Activated CD4-positive, alpha-beta memory T cell treated with anti-CD3 and anti-CD28 coated beads for 36 hours (primary cell): ENCODE results near the gene LUZP2. TPM values are rescaled to one million over a fixed set of nuclear protein-coding genes. Genes with fewer than 3 reads are reported as not detected.

Source experiments
- CTCF ChIA-PET: fragments of 350-600 bp; sonication (Branson Sonifier 250); formaldehyde crosslinking; loops from one replicate; lab custom pipeline; 2021; ENCODE audit warnings: antibody characterized with exemption, inconsistent platforms; lab: Charles Lee
- POLR2A ChIA-PET: fragments of 350-600 bp; sonication (Branson Sonifier 250); formaldehyde crosslinking; loops from one replicate; lab custom pipeline; 2021; ENCODE audit warnings: antibody characterized with exemption; lab: Charles Lee
- DNase-seq: peaks from one replicate; pipeline ENCODE4 v3.0.0-alpha.2; 2020
- H3K27ac Mint-ChIP-seq: one replicate; pipeline ENCODE4 v1.8.0; 2021; ENCODE audit warnings: mixed read lengths
- H3K27me3 Mint-ChIP-seq: one replicate; pipeline ENCODE4 v1.8.0; 2021; ENCODE audit warnings: mixed read lengths
- H3K36me3 Mint-ChIP-seq: one replicate; pipeline ENCODE4 v1.8.0; 2021; ENCODE audit warnings: mixed read lengths
- H3K4me1 Mint-ChIP-seq: one replicate; pipeline ENCODE4 v1.8.0; 2021; ENCODE audit warnings: low read depth, mixed read lengths
- H3K4me3 Mint-ChIP-seq: one replicate; pipeline ENCODE4 v1.8.0; 2021; ENCODE audit warnings: mild to moderate bottlenecking, mixed read lengths
- H3K9me3 Mint-ChIP-seq: one replicate; pipeline ENCODE4 v1.8.0; 2021; ENCODE audit warnings: mixed read lengths
- intact Hi-C: fragments of 100-400 bp; cut with micrococcal nuclease; formaldehyde crosslinking; loops from one replicate; pipeline ENCODE4 v1.15.1; 2023
- total RNA-seq, 2 experiments: library from RNA; stranded (reverse); gene quantifications; one replicate each; pipeline ENCODE4 v1.2.3, GENCODE V29; 2021

Gene LUZP2
- total RNA-seq, 2 experiments from 2014 or later, result not detected

DNA sequence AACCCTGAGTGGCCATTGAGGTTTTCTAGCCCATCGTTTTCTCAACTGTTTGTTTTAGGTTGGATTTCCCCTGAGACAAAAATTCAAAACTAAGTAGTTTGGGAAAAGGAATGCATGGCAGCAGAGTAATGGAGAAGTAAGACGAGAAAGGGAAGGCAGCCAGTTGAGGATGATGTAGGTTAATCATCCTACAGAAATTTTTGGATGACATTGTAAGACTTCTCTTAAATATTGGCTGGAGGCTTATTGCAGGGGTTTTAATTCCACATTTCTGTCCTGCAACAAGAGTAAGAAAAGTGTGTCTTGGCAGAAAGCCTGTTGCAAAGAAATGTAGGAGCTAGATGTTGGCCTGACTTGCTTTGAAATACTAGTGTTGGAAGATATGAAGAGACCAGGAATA, 308.8 kb downstream of the LUZP2 start:
- Mint-ChIP-seq H3K36me3 (no peaks in the 10 kb centered on the region), H3K4me1 (no peaks in the 10 kb centered on the region), H3K9me3 (peaks cover 16% of the 10 kb centered on the region), H3K27me3 (no peaks in the 10 kb centered on the region), H3K4me3 (no peak overlapping the region), H3K27ac (no peak overlapping the region)
- POLR2A ChIA-PET, result no interaction called here
- CTCF ChIA-PET, result no interaction called here
- DNase-seq, result no peak
- intact Hi-C loops, result no loop called here

- no peak for DNase-seq
- Mint-ChIP-seq H3K27me3 (no peaks in the 10 kb centered on the region), H3K36me3 (no peaks in the 10 kb centered on the region), H3K27ac (no peak overlapping the region), H3K4me3 (no peak overlapping the region), H3K4me1 (no peaks in the 10 kb centered on the region), H3K9me3 (peaks cover 19% of the 10 kb centered on the region)
- ChIA-PET CTCF (no interaction called here), POLR2A (no interaction called here)
- intact Hi-C loops, result no loop called here
Measured at GRCh38 chr11:24808173-24808572, 311.3 kb downstream of the LUZP2 start.

DNA sequence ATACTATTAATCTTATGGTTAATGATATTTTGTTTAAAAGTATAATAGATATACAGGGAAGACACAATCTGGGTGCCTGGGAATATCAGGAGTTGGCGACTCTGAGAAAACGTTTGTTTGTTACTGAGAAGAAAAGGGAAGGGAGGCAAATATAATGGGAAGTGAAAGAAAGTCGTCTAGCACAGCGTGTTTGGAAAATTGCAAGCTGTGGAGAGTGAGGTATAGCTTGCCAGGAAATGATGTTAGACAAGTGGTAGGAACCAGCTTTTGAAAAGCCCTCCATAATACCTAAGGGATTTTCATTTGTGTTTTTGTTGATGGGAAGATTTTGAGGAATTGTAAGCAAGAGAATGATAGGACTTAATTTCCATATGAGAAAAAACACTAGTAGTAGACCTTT, 322.2 kb downstream of the LUZP2 start:
- no peak for DNase-seq
- ChIA-PET POLR2A (no interaction called here), CTCF (no interaction called here)
- H3K9me3 Mint-ChIP-seq, result peaks cover 14% of the 10 kb centered on the region
- no peak overlapping the region for H3K4me3 Mint-ChIP-seq
- H3K36me3 Mint-ChIP-seq, result no peaks in the 10 kb centered on the region
- H3K27me3 Mint-ChIP-seq, result no peaks in the 10 kb centered on the region
- H3K27ac Mint-ChIP-seq, result no peak overlapping the region
- H3K4me1 Mint-ChIP-seq, result no peaks in the 10 kb centered on the region
- intact Hi-C loops, result no loop called here

- H3K36me3 Mint-ChIP-seq, result no peaks in the 10 kb centered on the region
- ChIA-PET CTCF (no interaction called here), POLR2A (interaction anchor here (0.5 kb wide), 1 partner anchor 950 kb away, joined by 3 read pairs; no protein-coding TSS in a partner anchor)
- intact Hi-C loops, result no loop called here
- no peak overlapping the region for H3K27ac Mint-ChIP-seq
- no peak for DNase-seq
- peaks cover 13% of the 10 kb centered on the region for H3K9me3 Mint-ChIP-seq
- H3K4me1 Mint-ChIP-seq, result no peaks in the 10 kb centered on the region
- no peaks in the 10 kb centered on the region for H3K27me3 Mint-ChIP-seq
- no peak overlapping the region for H3K4me3 Mint-ChIP-seq
Measured at GRCh38 chr11:24819863-24820434, 323.1 kb downstream of the LUZP2 start.

DNA sequence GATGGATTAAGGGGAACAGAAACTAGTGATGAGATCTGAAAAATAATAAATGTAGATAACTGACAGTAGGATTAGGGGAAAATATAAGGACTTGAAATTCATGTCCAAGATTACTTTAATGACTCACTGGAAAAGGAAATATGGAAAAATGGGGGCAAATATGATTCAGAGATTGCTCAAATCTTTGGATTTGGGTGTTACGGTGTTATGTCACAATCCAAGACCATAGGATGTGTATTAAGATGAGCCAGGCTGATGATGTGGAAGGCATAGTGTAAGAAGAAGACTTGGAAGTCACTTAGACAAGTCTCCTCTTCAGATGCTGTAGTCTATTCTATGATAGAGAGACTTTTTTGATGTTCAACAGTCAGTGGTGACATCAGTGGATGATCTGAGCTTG, 323.7 kb downstream of the LUZP2 start:
- Mint-ChIP-seq H3K36me3 (no peaks in the 10 kb centered on the region), H3K4me1 (no peaks in the 10 kb centered on the region), H3K27ac (no peak overlapping the region), H3K4me3 (no peak overlapping the region), H3K27me3 (no peaks in the 10 kb centered on the region), H3K9me3 (peaks cover 16% of the 10 kb centered on the region)
- intact Hi-C loops, result no loop called here
- POLR2A ChIA-PET, result no interaction called here
- CTCF ChIA-PET, result no interaction called here
- DNase-seq, result no peak

DNA sequence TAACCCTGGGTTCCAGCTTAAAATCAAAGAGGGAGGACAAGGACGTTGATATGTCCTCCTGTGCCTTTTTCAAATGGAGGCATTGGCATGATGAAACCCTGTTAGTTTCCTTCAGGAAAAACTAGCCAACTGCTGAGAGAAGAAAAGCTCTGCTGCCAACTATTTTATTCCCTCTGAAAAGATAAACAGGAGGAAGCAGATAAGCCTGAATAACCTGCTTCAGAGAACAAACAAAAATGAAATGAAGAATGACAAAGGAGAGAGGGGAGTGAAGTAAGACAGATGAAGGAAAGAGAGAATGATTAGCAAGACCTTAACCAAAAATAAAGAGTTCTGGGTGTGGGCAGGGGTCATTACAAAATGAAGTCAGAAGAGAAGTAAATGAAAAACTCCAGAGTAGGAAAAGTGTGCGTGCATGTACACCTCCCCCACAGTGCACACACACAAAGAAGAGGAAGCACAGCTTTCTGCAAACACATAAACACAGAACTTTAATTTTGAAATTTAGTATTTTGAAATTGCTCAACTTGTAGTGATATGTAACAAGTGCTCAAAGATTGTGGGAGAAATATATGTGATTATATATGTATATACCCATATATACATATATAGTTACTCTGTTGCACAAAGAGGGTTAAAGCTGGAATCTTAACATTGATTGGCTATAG, 332.2 kb downstream of the LUZP2 start:
- Mint-ChIP-seq H3K27ac (no peak overlapping the region), H3K4me1 (no peaks in the 10 kb centered on the region), H3K27me3 (no peaks in the 10 kb centered on the region), H3K4me3 (no peak overlapping the region), H3K36me3 (no peaks in the 10 kb centered on the region), H3K9me3 (peaks cover 20% of the 10 kb centered on the region)
- ChIA-PET POLR2A (no interaction called here), CTCF (no interaction called here)
- intact Hi-C loops, result no loop called here
- no peak for DNase-seq

DNA sequence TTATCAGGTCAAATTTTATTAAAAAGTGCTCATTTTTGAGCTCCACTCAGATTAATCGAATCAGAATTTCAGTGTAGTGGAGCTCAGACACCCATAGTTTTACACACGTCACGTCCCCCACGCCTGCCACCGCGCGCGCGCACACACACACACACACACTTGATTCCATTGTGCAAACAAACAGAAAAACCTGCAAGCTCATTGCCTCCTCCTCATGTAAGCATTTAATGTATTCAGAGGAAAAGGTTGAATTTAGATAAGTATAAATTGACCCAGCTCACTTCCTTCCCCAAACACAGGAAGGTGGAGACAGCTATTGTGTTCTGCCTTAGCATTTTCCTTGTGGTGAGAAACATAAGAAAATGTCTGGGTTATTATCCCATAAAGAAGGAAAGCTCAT, 336.7 kb downstream of the LUZP2 start:
- no peaks in the 10 kb centered on the region for H3K4me1 Mint-ChIP-seq
- H3K27me3 Mint-ChIP-seq, result no peaks in the 10 kb centered on the region
- no peak overlapping the region for H3K27ac Mint-ChIP-seq
- H3K36me3 Mint-ChIP-seq, result no peaks in the 10 kb centered on the region
- H3K4me3 Mint-ChIP-seq, result no peak overlapping the region
- ChIA-PET POLR2A (no interaction called here), CTCF (interaction anchor here (0.7 kb wide), 1 partner anchor 254 kb away, joined by 3 read pairs; no protein-coding TSS in a partner anchor)
- peaks cover 10% of the 10 kb centered on the region for H3K9me3 Mint-ChIP-seq
- intact Hi-C loops, result no loop called here
- no peak for DNase-seq

DNA sequence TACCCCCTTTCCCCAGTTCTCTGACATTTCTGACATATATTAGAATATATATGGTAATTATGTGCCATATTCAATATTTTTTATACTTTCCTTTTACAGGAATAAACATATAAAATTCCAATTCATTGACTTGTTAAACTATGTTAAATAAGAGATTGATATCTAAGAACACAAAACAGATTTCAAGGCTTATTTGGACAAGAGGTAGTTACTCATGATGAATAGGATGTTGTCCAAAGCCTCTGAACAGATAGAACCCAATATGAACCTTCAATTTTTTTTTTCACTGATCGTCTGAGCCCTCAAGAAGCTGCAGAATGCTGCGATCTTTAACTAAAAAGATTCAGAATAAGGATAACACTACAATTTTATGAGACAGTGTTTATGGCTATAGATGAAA, 340.3 kb downstream of the LUZP2 start:
- no peaks in the 10 kb centered on the region for H3K36me3 Mint-ChIP-seq
- peaks cover 3% of the 10 kb centered on the region for H3K9me3 Mint-ChIP-seq
- POLR2A ChIA-PET, result no interaction called here
- H3K27ac Mint-ChIP-seq, result no peak overlapping the region
- intact Hi-C loops, result no loop called here
- H3K4me3 Mint-ChIP-seq, result no peak overlapping the region
- H3K4me1 Mint-ChIP-seq, result no peaks in the 10 kb centered on the region
- no peaks in the 10 kb centered on the region for H3K27me3 Mint-ChIP-seq
- CTCF ChIA-PET, result no interaction called here
- no peak for DNase-seq

GRCh38 chr11:24842308-24842707, 345.5 kb downstream of the LUZP2 start:
- Mint-ChIP-seq H3K36me3 (no peaks in the 10 kb centered on the region), H3K4me3 (no peak overlapping the region), H3K4me1 (no peaks in the 10 kb centered on the region), H3K9me3 (peaks cover 14% of the 10 kb centered on the region), H3K27me3 (no peaks in the 10 kb centered on the region), H3K27ac (no peak overlapping the region)
- ChIA-PET POLR2A (no interaction called here), CTCF (no interaction called here)
- intact Hi-C loops, result no loop called here
- DNase-seq, result no peak

- Mint-ChIP-seq H3K27ac (no peak overlapping the region), H3K36me3 (no peaks in the 10 kb centered on the region), H3K27me3 (no peaks in the 10 kb centered on the region), H3K4me3 (no peak overlapping the region), H3K9me3 (peaks cover 23% of the 10 kb centered on the region), H3K4me1 (no peaks in the 10 kb centered on the region)
- CTCF ChIA-PET, result no interaction called here
- POLR2A ChIA-PET, result no interaction called here
- intact Hi-C loops, result no loop called here
- no peak for DNase-seq
Measured at GRCh38 chr11:24844406-24844805, 347.6 kb downstream of the LUZP2 start.

DNA sequence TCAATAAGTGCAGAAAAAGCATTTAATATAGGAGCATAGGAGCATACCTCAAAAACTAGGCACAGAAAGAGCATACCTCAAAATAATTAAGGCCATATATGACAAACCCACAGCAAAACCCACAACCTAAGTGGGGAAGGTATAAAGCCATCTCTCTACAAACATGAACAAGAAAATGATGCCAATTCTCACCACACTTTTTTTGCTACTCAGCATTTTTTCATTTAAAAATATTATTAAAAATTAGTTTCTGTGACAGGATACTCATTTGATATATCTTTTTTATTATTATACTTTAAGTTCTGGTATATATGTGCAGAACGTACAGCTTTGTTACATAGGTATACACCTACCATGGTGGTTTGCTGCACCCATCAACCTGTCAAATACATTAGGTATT, 352.0 kb downstream of the LUZP2 start:
- Mint-ChIP-seq H3K36me3 (no peaks in the 10 kb centered on the region), H3K9me3 (peaks cover 43% of the 10 kb centered on the region), H3K27ac (no peak overlapping the region), H3K4me3 (no peak overlapping the region), H3K4me1 (no peaks in the 10 kb centered on the region), H3K27me3 (no peaks in the 10 kb centered on the region)
- intact Hi-C loops, result no loop called here
- CTCF ChIA-PET, result no interaction called here
- POLR2A ChIA-PET, result no interaction called here
- DNase-seq, result no peak

DNA sequence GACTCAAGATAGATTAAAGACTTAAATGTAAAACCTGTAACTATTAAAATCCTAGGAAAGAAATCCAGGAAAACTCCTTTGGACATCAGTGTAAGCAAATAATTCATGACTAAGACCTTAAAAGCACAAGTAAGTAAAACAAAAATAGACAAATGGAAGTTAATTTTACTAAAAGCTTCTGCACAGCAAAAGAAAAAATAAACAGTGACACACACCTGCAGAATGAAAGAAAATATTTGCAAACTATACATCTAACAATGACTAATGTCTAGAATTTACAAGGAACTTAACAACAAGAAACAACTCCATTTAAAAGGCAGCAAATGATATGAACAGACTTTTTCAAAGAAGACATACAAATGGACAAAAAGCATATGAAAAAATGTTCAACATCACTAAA, 359.1 kb downstream of the LUZP2 start:
- Mint-ChIP-seq H3K36me3 (no peaks in the 10 kb centered on the region), H3K27ac (no peak overlapping the region), H3K27me3 (no peaks in the 10 kb centered on the region), H3K9me3 (peaks cover 33% of the 10 kb centered on the region), H3K4me1 (no peaks in the 10 kb centered on the region), H3K4me3 (no peak overlapping the region)
- intact Hi-C loops, result no loop called here
- CTCF ChIA-PET, result no interaction called here
- POLR2A ChIA-PET, result no interaction called here
- DNase-seq, result no peak

DNA sequence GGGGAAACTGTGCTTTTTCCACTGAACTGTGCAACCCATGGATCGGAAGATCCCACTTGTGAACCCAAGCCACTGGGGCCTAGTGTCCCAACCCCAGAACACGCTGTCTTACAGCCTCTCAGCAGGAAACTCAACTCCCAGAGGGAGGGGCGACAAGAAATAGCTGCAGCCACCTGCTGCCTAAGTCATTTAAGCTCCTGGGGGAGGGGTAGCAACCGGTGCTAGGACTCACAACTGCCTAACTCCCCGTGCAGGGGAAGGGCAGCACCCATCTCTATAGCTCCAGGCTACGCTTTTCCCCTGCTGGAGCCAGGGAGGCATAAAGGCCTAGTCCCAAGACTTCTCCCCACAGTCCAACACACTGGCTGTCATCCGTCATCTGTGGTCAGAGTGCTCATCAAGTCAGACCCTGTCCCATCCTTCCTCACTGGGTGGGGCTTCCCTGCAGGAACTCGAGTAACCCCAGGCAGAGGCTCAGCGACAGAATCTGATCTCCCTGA, 363.0 kb downstream of the LUZP2 start:
- Mint-ChIP-seq H3K36me3 (no peaks in the 10 kb centered on the region), H3K27me3 (no peaks in the 10 kb centered on the region), H3K9me3 (peaks cover 31% of the 10 kb centered on the region), H3K4me3 (no peak overlapping the region), H3K4me1 (no peaks in the 10 kb centered on the region), H3K27ac (no peak overlapping the region)
- intact Hi-C loops, result no loop called here
- ChIA-PET POLR2A (no interaction called here), CTCF (no interaction called here)
- DNase-seq, result no peak
